ENCODE data around the gene GPC6.

GPC6 gene

GRCh38 chr13:93230261-93230855 is 3.8 kb downstream of the GPC6 start:
- no peak for DNase-seq (ENCODE audit: low read depth in 2 of 2)

- no peak for DNase-seq (ENCODE audit: low read depth in 2 of 2)
Observed at GRCh38 chr13:93231867-93232266, 5.3 kb downstream of the GPC6 start.

- no peak for DNase-seq (ENCODE audit: low read depth in 2 of 2)
Observed at GRCh38 chr13:93233997-93234416, 7.4 kb downstream of the GPC6 start.

DNA sequence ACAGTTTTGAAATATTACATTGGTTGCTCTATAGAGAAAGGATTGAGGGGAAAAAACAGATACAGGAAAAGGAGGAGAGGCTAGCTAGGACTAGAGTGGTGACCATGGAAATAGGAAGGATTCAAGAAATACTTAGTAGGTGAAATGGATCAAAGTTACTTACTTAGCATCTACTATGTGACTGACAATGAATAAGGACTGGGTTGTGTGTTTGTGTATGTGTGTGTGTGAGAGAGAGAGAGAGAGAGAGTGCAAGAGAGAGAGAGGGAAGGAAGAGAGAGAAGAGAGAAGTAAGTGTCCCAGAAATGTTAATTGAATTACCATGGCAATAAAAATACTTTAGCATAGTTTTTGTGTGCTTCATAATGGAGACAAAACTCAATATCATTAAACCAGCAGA is 7.9 kb downstream of the GPC6 start:
- no peak for DNase-seq (ENCODE audit: low read depth in 2 of 2)

GRCh38 chr13:93235258-93236015 is 8.8 kb downstream of the GPC6 start:
- DNase-seq (ENCODE audit: low read depth in 2 of 2), result no peak

DNA sequence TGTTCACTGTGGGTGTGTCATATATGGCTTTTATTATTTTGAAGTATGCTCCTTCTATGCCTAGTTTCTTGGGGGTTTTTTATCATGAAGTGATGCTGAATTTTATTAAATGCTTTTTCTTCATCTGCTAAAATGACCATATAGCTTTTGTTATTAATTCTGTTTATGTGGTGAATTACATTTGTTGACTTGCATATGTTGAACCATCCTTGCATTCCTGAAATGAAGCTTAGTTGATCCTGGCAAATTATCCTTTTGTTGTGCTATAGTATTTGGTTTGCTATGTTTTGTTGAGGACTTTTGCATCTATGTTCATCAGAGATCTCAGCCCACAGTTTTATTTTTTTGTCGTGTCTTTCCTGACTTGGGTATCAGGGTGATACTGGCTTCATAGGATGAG is 12.1 kb downstream of the GPC6 start:
- DNase-seq (ENCODE audit: low read depth in 2 of 2), result no peak

DNA sequence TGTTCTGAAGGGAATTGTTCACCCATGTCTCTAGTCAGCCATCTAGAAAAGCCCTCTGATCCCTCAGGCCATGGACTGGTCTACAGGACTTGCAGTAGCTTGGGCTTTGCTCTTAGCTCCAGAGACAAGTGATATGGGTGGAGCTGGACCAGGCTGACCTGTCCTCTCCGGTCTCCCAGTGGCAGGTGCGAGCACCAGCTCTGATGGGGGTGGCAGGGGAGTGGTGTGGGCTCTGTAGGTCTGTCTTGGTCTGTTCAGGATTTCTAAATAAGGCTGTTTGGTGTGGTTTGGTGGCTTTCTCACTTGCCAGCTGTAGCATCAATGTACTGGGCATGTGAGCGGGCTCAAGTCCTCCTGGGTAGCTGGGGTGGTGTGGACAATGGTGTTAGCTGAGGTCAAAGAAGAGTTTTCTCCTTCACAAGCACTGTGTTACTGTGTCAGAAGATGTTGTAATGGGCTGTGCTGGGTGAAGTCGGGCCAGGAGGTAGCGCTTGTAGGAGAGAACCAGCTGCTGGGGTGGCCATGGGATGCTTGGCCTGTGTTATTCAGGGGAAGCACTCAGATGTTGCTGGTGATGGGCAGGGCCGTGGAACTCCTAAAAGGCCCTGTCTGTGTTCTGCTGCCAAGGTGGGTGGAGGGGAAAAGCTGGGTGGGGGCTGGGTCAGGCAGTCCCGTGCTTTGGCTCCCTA is 16.9 kb downstream of the GPC6 start:
- no peak for DNase-seq (ENCODE audit: low read depth in 2 of 2)

DNA sequence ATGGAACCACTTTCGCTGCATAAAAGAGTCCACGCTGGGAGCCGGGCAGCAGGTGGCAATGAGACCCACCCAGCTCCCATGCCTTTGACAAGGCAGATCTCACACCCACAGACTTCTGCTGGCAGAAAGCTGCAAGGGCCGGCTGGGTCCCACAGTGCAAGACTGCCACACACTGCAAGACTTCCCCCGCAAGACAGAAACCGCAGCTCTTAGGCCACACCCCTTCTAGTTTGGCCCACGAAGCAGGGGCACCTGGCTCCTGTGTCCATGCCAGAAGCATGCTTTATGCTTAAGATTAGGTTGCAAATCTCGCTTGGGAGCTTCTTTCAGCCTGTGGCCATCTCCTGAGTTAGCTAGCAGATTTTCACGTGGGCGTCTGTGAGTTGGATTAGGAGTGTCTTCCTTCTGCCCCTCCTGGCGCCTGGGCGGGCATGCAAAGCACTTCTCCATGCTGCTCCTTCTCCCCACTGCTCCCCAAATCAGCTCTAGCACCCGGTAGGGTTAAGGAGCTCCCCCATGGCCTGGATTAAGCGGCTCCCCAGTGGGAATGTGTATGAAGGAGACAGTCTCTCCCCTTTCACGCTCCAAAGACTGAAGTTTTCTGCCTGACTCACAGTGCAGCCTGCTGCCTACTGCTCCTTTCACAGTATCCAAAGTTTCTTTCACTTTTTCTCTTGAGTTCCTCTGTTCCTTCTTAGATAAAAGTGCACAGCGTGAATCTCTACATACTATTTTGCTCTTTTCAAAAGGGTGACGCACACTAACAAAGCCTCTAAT is 17.7 kb downstream of the GPC6 start:
- DNase-seq (ENCODE audit: low read depth in 2 of 2), result no peak

DNA sequence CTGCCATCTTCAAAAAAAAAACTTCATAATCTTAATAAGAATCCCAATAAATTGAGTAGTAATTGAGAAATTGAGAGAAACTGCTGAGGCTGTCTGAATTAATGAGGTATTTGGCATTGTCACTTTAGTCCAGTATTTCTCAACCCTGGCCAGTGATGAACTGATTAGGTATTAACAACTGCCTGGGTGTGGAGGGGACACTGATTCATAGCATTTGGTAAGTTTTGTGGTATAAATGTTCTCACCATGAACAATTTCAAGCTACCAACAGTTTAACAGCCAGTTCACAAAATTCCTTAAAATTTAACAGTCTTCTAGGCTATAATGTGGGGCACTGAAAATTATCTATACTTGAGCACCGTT is 18.3 kb downstream of the GPC6 start:
- no peak for DNase-seq (ENCODE audit: low read depth in 2 of 2)

- no peak for DNase-seq (ENCODE audit: low read depth in 2 of 2)
Observed at GRCh38 chr13:93246069-93246468, 19.5 kb downstream of the GPC6 start.

DNA sequence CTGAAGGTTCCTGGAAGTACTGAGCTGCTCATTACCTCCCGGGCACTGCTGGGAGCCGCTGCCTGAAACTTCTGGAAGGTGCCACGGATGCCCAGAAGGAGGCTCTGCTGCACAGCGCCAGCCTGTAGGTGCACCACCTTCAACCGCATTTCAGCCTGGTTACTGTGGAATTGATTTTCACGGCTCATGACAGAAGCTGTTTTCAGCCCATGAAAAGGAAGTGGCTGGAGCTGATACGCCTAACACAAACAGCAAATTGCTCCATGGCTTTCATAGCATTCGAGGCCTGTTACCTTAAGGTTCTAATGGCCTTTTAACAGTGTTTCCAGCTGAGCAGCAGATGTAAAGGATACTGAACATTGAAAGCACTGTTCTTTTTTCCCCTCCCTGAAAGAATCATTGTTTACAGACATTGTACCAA is 22.0 kb downstream of the GPC6 start:
- DNase-seq (ENCODE audit: low read depth in 2 of 2), result no peak

DNA sequence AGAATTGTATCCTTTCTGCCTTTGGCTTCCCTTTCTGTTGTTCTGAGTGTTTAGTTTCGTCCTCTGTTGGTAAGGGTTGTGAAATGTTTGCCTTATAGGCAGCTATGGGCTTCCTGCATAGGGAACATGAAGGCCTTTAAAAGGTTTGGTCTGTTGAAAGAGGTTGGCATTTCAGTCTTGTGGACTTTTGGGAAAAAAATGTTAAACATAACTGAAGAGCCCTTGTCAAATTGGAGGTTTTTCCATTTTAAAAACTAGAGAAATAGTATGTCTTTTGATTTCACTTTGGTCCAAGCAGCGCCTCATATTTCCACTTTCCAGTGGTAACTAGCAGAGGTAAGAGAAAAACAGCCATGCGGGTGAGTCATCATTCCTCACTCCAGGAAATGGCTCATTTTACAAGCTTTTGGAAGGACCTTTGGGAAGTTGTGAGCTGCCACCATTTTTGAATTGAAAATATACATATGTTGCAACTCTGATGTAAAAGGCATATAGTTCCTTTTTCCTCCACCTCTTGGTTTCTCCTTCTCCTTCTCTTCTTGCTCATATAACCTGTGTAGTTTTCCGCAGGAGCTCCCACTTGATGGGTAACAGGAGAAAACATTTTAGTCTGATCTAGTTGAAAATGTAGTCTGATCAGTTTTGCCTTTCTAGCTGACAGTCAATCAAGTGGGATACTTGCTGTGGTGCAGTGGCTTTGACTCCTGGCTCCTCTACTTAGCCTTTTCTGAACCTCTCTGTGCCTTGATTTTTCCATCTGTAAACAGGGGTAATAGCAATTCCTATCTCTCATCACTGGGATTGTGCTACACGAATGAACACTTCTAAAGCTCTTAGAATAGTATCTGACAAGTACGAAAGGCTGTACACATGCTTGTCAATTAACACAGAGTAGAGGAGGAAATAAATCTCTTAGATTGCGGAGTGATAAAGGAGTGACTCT is 23.0 kb downstream of the GPC6 start:
- no peak for DNase-seq (ENCODE audit: low read depth in 2 of 2)

DNA sequence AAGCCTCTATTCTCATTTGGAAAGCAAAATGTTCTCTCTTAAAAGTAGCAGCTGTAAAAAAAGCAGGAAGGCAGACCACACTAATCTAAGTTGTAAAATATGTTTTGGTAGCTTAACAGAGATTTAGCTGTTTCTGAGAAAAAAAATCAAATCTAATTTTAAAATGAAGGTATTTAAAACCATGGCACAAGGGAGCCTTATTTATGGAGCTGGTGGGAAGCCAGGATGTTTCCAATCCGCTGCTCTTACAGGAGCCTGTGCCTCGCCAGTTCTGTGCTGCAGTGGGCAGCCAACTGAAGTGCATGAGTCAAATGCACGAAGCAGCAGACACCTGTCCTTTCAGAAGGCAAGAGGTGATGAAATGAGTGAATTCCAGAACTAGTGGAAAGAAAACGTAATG is 28.2 kb downstream of the GPC6 start:
- DNase-seq (ENCODE audit: low read depth in 2 of 2), result no peak

DNA sequence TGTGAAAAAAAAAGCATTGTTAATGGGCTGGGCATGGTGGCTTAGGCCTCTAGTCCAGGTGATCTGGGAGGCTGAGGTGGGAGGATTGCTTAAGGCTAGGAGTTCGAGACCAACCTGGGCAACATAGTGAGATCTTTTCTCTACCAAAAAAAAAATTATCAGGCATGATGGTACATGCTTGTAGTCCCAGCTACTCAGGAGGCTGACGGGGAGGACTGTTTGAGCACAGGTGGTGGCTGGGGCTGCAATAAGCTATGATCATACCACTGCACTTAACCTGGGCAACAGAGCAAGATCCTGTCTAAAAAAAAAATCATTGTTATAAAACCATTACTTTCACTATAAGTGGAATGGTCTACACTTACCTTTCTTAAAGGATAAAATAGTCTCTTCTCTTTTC is 30.4 kb downstream of the GPC6 start:
- no peak for DNase-seq (ENCODE audit: low read depth in 2 of 2)

GRCh38 chr13:93259527-93260080 is 33.0 kb downstream of the GPC6 start:
- no peak for DNase-seq (ENCODE audit: low read depth in 2 of 2)

GRCh38 chr13:93260591-93260990 is 34.0 kb downstream of the GPC6 start:
- no peak for DNase-seq (ENCODE audit: low read depth in 2 of 2)

DNA sequence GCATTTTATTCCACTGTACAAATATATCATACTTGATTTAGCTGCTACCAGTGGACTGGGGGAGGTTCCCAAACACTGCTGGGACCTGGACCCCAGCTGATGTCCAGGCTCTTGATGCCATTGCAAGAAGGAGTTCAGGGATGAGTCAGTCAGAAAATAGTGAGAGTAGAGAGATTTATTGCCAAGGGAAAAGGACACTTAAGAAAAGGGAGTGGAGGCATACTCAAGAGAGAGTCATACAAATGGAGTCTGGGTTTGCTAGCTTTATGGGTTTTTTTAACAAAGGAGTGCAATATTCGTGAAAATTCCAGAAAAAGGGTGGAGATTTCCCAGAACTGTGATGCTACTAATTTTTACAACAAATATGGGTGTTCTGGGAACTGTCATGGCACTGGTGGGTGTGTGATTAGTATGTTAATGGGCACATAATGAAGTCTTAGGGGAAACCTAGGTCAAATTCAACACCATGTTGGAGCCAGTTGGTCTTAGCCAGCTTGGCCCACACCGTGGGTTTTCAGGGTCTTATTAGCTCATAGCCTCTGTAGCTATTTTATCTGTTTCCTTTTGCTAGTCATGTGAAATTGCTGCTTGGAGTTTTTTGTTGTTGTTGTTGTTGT is 36.2 kb downstream of the GPC6 start:
- no peak for DNase-seq (ENCODE audit: low read depth in 2 of 2)

DNA sequence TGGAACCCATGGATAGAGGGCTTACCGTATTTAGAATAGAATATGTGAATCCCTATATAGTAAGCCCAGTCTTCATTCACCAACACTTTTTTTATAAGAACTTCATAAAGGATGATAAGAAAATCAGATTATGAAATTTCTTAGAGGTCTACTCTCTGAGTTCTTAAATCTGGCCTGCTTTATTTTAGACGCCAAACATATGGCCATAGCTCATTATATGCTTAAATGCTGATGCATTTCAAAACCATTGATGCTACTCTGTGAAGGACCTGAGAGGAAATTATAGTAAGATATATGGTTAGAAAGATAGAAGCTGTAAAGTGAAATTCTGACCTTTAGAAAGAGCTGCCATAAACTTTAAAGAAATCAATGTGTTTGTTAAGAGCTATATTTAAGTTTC is 38.3 kb downstream of the GPC6 start:
- DNase-seq (ENCODE audit: low read depth in 2 of 2), result no peak

DNA sequence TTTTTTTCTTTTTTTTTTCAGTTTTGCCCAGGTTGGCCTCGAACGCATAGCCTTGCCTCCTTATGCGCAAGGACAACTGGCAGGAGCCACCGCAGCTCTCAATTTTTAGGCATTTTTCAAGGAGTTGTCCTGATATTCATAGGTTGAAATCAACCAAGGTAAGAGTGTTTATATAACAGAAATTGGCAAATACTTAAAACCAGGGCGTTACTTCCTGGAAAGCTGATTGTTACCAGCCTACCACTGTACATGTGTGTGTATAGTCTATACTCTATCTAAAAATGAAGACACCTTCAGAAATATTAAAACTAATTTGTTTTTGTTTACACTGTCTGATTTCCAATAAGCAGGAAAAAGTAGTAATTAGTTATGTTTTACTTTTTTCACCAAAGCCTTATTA is 39.2 kb downstream of the GPC6 start:
- no peak for DNase-seq (ENCODE audit: low read depth in 2 of 2)

DNA sequence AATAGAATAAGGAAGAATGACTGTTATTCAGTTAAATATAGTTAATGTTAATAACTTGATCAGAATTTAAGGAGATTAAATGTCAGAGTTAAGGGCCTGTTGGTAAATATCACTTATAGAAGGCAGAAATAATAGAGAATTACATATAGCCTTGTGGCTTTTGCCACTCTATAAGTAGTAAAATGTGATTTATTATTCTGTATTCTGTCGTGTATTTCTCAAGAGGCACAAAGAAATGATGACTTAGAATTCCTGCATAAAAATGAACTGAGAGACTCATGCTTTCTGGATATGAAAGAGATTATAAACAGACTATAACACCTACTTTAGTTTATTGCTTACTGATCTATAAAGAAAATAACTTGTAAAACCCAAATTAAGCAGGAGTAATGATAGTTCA is 40.1 kb downstream of the GPC6 start:
- DNase-seq (ENCODE audit: low read depth in 2 of 2), result no peak
